T-helper 1 cell (primary cell): Measurements from ENCODE around the gene PNPLA4.

Source experiments
- DNase-seq, 5 donors: peaks; one replicate each; pipeline ENCODE4 v3.0.0-alpha.2; 2012 to 2020
- total RNA-seq, 4 donors: gene quantifications; one replicate each; lab custom pipeline; 2026; lab: John Stamatoyannopoulos, UW

The PNPLA4 gene
- total RNA-seq: 1.4 to 4.1 (median 3.3) reads per million in 4 donors

- DNase-seq: peak; percentile 48 to 92 (median 70)
Observed at GRCh38 chrX:7927259-7928167, at the start of gene PNPLA4. TSS of gene PNPLA4 (minus strand) at chrX:7927413. CDS start at chrX:7926119, 1,294 bp downstream.

GRCh38 chrX:7972586-7972985 is 45.4 kb upstream of the PNPLA4 start:
- no peak for DNase-seq

GRCh38 chrX:7970428-7970827 is 43.2 kb upstream of the PNPLA4 start:
- no peak for DNase-seq

- no peak for DNase-seq
Observed at GRCh38 chrX:7965436-7965835, 38.2 kb upstream of the PNPLA4 start.

- DNase-seq: no peak
Observed at GRCh38 chrX:7960246-7960645, 33.0 kb upstream of the PNPLA4 start.

GRCh38 chrX:7953446-7953845 is 26.2 kb upstream of the PNPLA4 start:
- DNase-seq: no peak

- no peak for DNase-seq
Observed at GRCh38 chrX:7950865-7951264, 23.7 kb upstream of the PNPLA4 start.

- DNase-seq: no peak
Observed at GRCh38 chrX:7948483-7948882, 21.3 kb upstream of the PNPLA4 start.

GRCh38 chrX:7946960-7947359 is 19.7 kb upstream of the PNPLA4 start:
- DNase-seq: no peak

- no peak for DNase-seq
Observed at GRCh38 chrX:7943600-7944245, 16.5 kb upstream of the PNPLA4 start.

GRCh38 chrX:7941390-7942042 is 14.3 kb upstream of the PNPLA4 start:
- DNase-seq: no peak

- DNase-seq: no peak
Observed at GRCh38 chrX:7934026-7934425, 6.8 kb upstream of the PNPLA4 start.

- no peak for DNase-seq
Observed at GRCh38 chrX:7926914-7927258, 327 bp downstream of the PNPLA4 start.

- no peak for DNase-seq
Observed at GRCh38 chrX:7926501-7926900, 712 bp downstream of the PNPLA4 start.

- peak; percentile 10 to 76 (median 22) for DNase-seq
Observed at GRCh38 chrX:7925867-7926472, 1.2 kb downstream of the PNPLA4 start.

- DNase-seq: no peak
Observed at GRCh38 chrX:7921750-7922149, 5.5 kb downstream of the PNPLA4 start.

GRCh38 chrX:7908821-7909220 is 18.4 kb downstream of the PNPLA4 start:
- no peak for DNase-seq

- no peak for DNase-seq
Observed at GRCh38 chrX:7904562-7904961, 22.7 kb downstream of the PNPLA4 start.

GRCh38 chrX:7891928-7892327 is 35.3 kb downstream of the PNPLA4 start:
- DNase-seq: no peak

- no peak for DNase-seq
Observed at GRCh38 chrX:7889680-7890079, 37.5 kb downstream of the PNPLA4 start.

GRCh38 chrX:7889135-7889534 is 38.1 kb downstream of the PNPLA4 start:
- DNase-seq: no peak

GRCh38 chrX:7876957-7877356 is 50.3 kb downstream of the PNPLA4 start:
- DNase-seq: no peak

- DNase-seq: no peak
Observed at GRCh38 chrX:7872042-7872441, 55.2 kb downstream of the PNPLA4 start.
